Iris pigment epithelial cell (primary cell): ENCODE results near the gene PLEKHA5.
"Not testable (repeated sequence)": the region's sequence is repeated elsewhere in the genome, so short reads cannot be mapped to it uniquely, and the experiment has no call there.

Experiments
- DNase-seq: peaks from one replicate; pipeline ENCODE4 v3.0.0-alpha.2; 2011; ENCODE audit warnings: low read depth

Gene PLEKHA5

DNA sequence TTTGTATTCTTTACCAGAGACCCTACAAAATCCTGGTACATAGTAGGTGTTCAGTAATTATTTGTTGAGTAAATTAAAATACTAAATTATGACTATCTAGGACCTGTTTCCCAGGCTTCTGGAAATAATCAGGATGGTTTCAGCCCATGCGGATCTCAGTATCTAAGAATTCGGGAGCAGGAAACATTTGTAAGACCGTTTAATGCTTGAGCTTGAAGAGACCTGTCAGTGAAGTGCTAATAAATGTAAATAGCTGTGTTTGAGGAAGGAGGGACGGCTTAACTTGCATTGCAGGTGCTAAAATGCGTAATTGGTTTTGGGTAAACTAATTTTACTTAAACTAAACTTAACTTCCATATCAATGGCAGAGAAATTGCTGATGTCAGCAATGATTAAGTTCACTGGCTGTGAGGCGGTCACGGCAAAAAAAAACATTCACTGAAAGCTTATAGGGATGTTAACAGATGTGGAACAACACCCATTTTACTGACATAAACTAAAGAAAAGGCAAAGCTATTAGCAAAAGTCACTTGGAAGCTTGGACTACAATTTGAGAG lies 281.2 kb downstream of the PLEKHA5 start:
- no peak for DNase-seq

DNA sequence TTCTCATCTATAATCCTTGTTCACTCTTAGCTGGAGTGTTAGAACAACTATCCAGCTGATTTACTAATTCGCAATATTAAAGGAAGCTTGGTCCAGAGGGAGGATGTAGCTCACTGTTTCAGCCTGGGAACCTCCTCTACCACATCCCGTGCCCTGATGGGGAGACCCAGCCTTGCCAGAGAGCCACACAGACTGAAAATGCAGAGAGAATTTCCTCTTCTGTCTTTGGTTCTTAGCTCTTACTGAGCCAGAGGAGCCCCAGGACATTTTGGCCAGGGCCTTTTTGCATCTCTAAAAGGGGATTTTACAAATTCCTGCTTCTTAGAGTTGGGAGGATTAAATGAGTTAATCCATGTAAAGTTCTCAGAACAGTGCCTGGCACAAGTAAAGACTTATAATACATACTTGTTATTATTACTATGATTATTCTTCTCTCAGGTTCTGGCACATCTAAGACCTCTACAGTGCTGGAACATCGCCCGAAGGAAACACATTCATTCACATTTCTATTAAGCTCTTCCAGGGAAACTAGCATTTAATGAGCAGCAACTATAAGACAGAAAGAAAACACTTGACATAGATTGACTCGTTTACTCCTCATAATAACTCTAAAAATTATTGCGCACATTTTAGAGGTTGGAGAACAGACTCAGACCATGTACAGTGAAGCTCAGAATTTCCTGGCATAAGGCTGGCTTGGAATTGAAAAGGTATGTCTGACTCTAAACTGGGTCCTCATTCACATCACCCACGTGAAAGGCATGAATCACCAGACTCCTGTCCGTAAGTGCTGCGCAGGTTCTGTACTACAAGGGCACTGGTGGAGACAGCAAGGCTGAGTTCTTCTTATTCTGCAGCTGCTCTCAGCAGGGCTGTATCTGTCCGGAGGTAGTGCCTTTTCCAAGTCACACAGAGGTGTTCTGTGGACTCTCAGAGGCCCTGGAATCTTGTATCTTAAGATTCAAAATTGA lies 282.0 kb downstream of the PLEKHA5 start:
- DNase-seq, result no peak

DNA sequence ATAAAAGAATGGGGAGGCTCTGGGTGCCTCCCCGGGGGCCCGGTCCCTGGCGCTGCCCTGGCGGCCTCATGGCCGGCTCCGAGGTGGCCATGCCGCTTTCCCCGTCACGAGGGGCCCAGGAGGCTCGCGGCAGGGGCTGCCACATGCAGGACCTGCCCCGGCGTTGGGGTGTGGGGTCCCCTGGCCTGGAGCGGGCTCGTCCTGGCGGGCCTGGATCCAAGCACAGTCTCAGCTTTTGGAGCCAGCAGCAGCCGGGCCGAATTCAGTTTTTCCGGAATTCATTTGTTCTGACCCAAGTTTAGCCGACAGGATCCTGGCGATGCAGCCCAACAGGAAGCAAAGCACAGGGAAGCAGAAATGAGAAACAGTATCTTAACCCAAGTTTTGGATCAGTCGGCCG lies 283.3 kb downstream of the PLEKHA5 start:
- no peak for DNase-seq

DNA sequence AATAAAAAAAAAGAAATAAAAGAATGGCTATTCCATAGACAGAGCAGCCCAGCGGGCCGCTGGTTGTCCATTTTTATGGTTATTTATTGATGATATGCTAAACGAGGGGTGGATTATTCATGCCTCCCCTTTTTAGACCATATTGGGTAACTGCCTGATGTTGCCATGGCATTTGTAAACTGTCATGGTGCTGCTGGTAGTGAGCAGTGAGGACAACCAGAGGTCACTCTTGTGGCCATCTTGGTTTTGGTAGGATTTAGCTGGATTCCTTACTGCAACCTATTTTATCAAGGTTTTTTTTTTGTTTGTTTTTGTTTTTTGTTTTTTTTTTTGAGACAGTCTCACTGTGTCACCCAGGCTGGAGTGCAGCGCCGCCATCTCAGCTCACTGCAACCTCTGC lies 284.0 kb downstream of the PLEKHA5 start:
- not testable (repeated sequence) for DNase-seq

DNA sequence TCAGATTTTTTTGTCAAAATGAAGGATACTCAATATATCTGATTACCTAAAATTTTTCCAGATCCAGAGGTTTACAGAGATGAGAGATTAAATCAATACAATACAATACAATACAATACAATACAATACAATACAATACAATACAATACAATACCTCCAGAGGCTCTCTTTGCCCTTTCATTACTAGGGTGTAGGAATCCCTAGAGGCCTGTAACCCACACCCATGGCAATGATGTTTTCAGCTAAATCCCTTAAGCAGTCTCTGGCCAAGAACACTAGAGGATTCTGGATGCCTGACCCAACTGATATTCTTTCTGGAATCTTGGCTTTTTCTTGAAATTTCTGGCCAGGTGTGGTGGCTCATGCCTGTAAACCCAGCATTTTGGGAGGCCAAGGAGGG lies 286.0 kb downstream of the PLEKHA5 start:
- no peak for DNase-seq

DNA sequence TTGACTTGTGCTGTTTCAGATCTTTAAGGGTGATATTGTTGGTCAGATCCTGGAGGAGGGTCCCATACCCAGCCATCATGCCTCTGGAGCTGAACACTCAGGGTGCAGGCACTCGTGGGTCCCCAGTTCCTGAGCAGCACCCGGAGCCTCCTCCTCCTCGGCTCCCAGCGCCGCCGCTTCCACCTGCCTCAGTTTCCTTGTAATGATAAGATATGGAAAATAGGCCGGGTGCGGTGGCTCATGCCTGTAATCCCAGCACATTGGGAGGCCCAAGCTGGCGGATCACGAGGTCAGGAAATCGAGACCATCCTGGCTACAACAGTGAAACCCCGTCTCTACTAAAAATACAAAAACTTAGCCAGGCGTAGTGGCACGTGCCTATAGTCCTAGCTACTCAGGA lies 289.6 kb downstream of the PLEKHA5 start:
- no peak for DNase-seq

DNA sequence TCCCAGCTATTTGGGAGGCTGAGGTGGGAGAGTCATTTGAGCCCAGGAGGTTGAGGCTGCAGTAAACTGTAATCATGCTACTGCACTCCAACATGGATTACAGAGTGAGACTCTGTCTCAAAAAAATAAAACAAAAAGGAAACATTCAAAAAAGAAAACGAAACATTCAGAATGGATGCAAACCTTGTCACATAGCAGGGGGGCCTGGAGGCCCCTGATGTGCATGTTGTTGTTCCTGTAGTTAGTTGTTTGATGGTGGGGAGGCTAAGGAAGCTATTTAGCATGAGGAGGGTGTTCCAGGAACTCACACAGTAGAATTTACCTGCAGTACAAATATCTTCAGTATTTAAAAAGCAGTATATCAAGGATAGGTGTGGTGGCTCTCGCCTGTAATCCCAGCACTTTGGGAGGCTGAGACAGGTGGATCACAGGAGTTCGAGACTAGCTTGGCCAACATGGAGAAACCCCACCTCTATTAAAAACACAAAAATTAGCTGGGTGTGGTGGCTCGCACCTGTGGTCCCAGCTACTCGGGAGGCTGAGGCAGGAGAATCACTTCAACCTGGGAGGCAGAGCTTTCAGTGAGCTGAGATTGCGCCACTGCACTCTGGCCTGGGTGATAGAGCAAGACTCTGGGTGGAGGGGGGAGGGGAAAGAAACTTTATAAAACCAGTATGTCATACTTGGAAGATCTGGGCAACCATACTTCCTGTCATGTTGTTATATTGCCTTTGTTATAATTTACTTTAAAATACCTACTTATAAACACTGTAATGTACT lies 292.2 kb downstream of the PLEKHA5 start:
- DNase-seq, result no peak

DNA sequence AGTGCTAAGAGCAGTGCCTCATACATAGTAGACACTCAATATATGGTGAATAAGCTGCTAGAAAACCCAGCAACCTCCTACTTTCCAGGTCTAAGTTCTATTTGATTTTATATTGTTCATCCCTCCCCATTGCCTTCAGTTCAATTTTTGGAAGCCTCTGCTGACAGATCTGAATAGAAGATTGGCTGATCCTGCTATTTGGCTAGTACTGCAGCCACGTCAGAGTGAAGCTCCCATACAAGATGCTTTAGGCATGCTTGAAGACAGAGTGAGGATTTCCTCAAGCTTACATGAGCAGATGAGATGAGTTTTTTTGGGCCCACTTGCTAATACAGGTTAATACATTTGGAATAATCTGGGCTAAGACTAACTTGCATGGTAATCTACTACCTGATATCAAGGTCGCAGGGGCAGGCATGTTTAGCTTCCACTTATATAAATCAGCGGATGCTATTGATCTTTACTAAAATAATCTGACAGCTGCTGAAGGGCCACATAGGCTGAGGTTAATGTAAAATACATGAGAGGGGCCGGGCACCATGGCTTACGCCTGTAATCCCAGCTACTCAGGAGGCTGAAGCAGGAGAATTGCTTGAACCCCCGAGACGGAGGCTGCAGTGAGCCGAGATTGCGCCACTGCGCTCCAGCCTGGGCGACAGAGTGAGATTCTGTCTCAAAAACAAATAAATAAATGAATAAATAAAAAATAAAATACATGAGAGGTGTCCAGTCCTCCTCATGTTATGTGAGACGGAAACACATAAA lies 293.8 kb downstream of the PLEKHA5 start:
- DNase-seq, result no peak
